ENCODE measurements around the gene TP53RK.

Gene TP53RK

GRCh38 chr20:46638134-46638897 is 50.9 kb downstream of the TP53RK start:
- DNase-seq (ENCODE audit: low read depth), result no peak

GRCh38 chr20:46637427-46638133 is 51.7 kb downstream of the TP53RK start:
- DNase-seq (ENCODE audit: low read depth), result no peak

GRCh38 chr20:46637020-46637419 is 52.2 kb downstream of the TP53RK start:
- DNase-seq (ENCODE audit: low read depth), result no peak

- no peak for DNase-seq (ENCODE audit: low read depth)
Measured at GRCh38 chr20:46636514-46636913, 52.7 kb downstream of the TP53RK start.

GRCh38 chr20:46635514-46636136 is 53.6 kb downstream of the TP53RK start:
- no peak for DNase-seq (ENCODE audit: low read depth)

- no peak for DNase-seq (ENCODE audit: low read depth)
Measured at GRCh38 chr20:46634528-46634927, 54.7 kb downstream of the TP53RK start.

Measured in stimulated activated CD8-positive, alpha-beta memory T cell treated with anti-CD3 and anti-CD28 coated beads, Interleukin-15, amount 100 ng/mL, for 24 hours (primary cell).